PC-3 (cell line): ENCODE results near the gene RFX7. TPM values are rescaled to one million over a fixed set of nuclear protein-coding genes. Genes with fewer than 3 reads are reported as not detected.

Experiments
- ATAC-seq: fragments of 200-7000 bp; cut with Tn5 transposase; 2 replicates; pipeline ENCODE4 v1.9.1; 2020; ENCODE audit warnings: mild to moderate bottlenecking, moderate library complexity
- BruUV-seq: library from RNA; stranded (reverse); fragments of 400-500 nt; replicated peaks from 2 replicates; lab custom pipeline; 2021; lab: Mats Ljungman, UMichigan
- CTCF ChIA-PET: fragments of 300-600 bp; sonication (Branson Sonifier 250); formaldehyde crosslinking; loops from one replicate; lab custom pipeline; 2022; ENCODE audit warnings: antibody characterized with exemption; lab: Charles Lee
- POLR2A ChIA-PET: fragments of 300-600 bp; sonication (Branson Sonifier 250); formaldehyde crosslinking; loops from one replicate; lab custom pipeline; 2022; ENCODE audit warnings: antibody characterized with exemption; ENCODE audit not compliant: unreplicated experiment; lab: Charles Lee
- DNase-seq: peaks from one replicate; pipeline ENCODE4 v3.0.0-alpha.2; 2015
- H2AFZ ChIP-seq: fragments of 300-600 bp; sonication (generic); 2 replicates; pipeline ENCODE4 v1.6.0; 2016; ENCODE audit warnings: antibody characterized with exemption, low read length
- H3F3A ChIP-seq: fragments of 300-600 bp; sonication (generic); one replicate; pipeline ENCODE4 v1.6.0; 2017; ENCODE audit warnings: antibody characterized with exemption, low read length, control low read depth, mild to moderate bottlenecking; ENCODE audit not compliant: unreplicated experiment
- H3K27ac ChIP-seq: fragments of 300-600 bp; sonication (generic); 2 replicates; pipeline ENCODE4 v1.5.1; 2016; ENCODE audit warnings: mild to moderate bottlenecking, low read length
- H3K27me3 ChIP-seq: fragments of 300-600 bp; sonication (generic); 2 replicates; pipeline ENCODE4 v1.6.1; 2016; ENCODE audit warnings: low read length, mixed read lengths
- H3K36me3 ChIP-seq: fragments of 300-600 bp; sonication (generic); 2 replicates; pipeline ENCODE4 v1.6.1; 2016; ENCODE audit warnings: low read depth, mixed run types, low read length, mixed read lengths
- H3K4me1 ChIP-seq: fragments of 300-600 bp; sonication (generic); 2 replicates; pipeline ENCODE4 v1.5.1; 2016; ENCODE audit warnings: low read length; ENCODE audit not compliant: insufficient read depth
- H3K4me2 ChIP-seq: fragments of 300-600 bp; sonication (generic); 2 replicates; pipeline ENCODE4 v1.6.0; 2016; ENCODE audit warnings: low read length
- H3K4me3 ChIP-seq: fragments of 300-600 bp; sonication (generic); 2 replicates; pipeline ENCODE4 v1.5.1; 2016; ENCODE audit warnings: mild to moderate bottlenecking, low read length, mixed read lengths
- H3K79me2 ChIP-seq: fragments of 300-600 bp; sonication (generic); 2 replicates; pipeline ENCODE4 v1.6.1; 2017; ENCODE audit warnings: low read length, mixed read lengths
- H3K9ac ChIP-seq: fragments of 300-600 bp; sonication (generic); 2 replicates; pipeline ENCODE4 v1.6.0; 2016; ENCODE audit warnings: mild to moderate bottlenecking, low read length
- H3K9me2 ChIP-seq: fragments of 300-600 bp; sonication (generic); replicated peaks from 2 replicates; pipeline ENCODE4 v1.6.1; 2016; ENCODE audit warnings: mixed run types, low read length, mixed read lengths
- H3K9me3 ChIP-seq: fragments of 300-600 bp; sonication (generic); 2 replicates; pipeline ENCODE4 v1.6.1; 2016; ENCODE audit warnings: low read length, mixed read lengths
- H4K20me1 ChIP-seq: fragments of 300-600 bp; sonication (generic); 2 replicates; pipeline ENCODE4 v1.6.1; 2016; ENCODE audit warnings: low read length, mixed read lengths
- CTCF ChIP-seq: fragments of 300-600 bp; sonication (generic); conservative IDR thresholded peaks from 2 replicates; pipeline ENCODE4 v1.5.1; 2017; ENCODE audit warnings: antibody characterized with exemption, low read depth, mild to moderate bottlenecking, low read length
- EZH2 ChIP-seq: fragments of 300-600 bp; sonication (generic); IDR thresholded peaks from one replicate; pipeline ENCODE4 v1.6.1; 2017; ENCODE audit warnings: antibody characterized with exemption, mild to moderate bottlenecking, low read length; ENCODE audit not compliant: unreplicated experiment
- EZH2phosphoT487 ChIP-seq: fragments of 300-600 bp; sonication (generic); IDR thresholded peaks from 2 replicates; pipeline ENCODE4 v1.6.1; 2018; ENCODE audit warnings: mild to moderate bottlenecking, antibody characterized with exemption, low read length, borderline replicate concordance
- intact Hi-C: fragments of 100-400 bp; cut with micrococcal nuclease; formaldehyde crosslinking; loops from 2 replicates; pipeline ENCODE4 v1.9.0; 2023
- total RNA-seq: library from RNA; depleted of rRNA; stranded (reverse); fragments of >200 nt; gene quantifications from 2 replicates; pipeline ENCODE4 v1.2.3, GENCODE V29; 2014

RFX7 gene
- total RNA-seq, 1 experiment from 2014 or later: 2.8 TPM

DNA sequence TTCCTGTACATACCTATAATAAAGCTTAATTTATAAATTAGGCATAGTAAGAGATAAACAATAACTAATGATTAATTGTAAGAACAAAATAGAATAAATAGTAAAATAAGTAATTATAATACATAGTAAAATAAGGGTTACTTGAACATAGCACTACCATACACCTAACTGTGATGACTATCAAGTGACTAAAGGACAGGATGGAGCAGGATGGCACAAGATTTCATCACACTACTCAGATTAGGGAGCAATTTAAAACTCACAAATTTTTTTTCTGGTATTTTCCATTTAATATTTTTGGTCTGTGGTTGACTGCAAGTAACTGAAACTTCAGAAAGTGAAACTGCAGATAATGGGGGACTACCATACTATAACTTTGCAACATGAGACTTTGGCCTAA lies 14.8 kb downstream of the RFX7 start:
- Histone ChIP-seq H4K20me1 (no peaks in the 10 kb centered on the region), H3K9ac (no peak overlapping the region), H3K79me2 (no peaks in the 10 kb centered on the region), H3K27me3 (no peaks in the 10 kb centered on the region), H3K4me1 (no peaks in the 10 kb centered on the region), H3K9me3 (no peaks in the 10 kb centered on the region), H2AFZ (no peak overlapping the region), H3K36me3 (peaks cover 19% of the 10 kb centered on the region), H3K4me2 (no peak overlapping the region), H3K9me2 (no peaks in the 10 kb centered on the region), H3K4me3 (no peak overlapping the region), H3K27ac (no peak overlapping the region), H3F3A (no peaks in the 10 kb centered on the region)
- ChIA-PET POLR2A (no interaction called here), CTCF (no interaction called here)
- intact Hi-C loops: no loop called here
- ATAC-seq: no peak
- no TSS peak for BruUV-seq
- TF ChIP-seq EZH2phosphoT487 (no peak), EZH2 (no peak), CTCF (no peak)
- DNase-seq: no peak

DNA sequence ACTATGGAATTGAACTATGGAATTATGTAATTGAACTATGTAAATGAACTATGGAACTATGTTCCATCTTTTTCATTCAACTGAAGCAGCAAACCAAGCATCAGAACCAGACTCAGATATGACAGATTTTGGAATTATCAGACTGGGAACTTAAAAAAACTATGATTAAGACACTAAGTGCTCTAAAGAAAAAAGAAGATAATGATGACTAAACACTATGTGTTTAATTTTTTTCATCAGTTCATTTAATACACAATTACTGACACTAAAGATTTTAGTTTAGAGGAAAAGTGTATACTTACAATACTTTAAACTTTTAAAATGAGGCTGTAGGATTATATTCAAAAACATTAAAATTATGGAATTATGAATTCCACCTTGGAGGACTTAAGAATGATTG lies 15.3 kb downstream of the RFX7 start:
- H3K79me2 ChIP-seq: no peaks in the 10 kb centered on the region
- TF ChIP-seq CTCF: no peak
- TF ChIP-seq EZH2phosphoT487: no peak
- TF ChIP-seq EZH2: no peak
- H3F3A ChIP-seq: no peaks in the 10 kb centered on the region
- H4K20me1 ChIP-seq: no peaks in the 10 kb centered on the region
- POLR2A ChIA-PET: no interaction called here
- H3K27me3 ChIP-seq: no peaks in the 10 kb centered on the region
- no TSS peak for BruUV-seq
- H3K9me2 ChIP-seq: no peaks in the 10 kb centered on the region
- H2AFZ ChIP-seq: no peak overlapping the region
- no peaks in the 10 kb centered on the region for H3K9me3 ChIP-seq
- H3K4me2 ChIP-seq: no peak overlapping the region
- no peak overlapping the region for H3K9ac ChIP-seq
- CTCF ChIA-PET: no interaction called here
- H3K4me1 ChIP-seq: no peaks in the 10 kb centered on the region
- H3K27ac ChIP-seq: no peak overlapping the region
- peaks cover 16% of the 10 kb centered on the region for H3K36me3 ChIP-seq
- no peak for DNase-seq
- ATAC-seq: no peak
- intact Hi-C loops: no loop called here
- H3K4me3 ChIP-seq: no peak overlapping the region

GRCh38 chr15:56227780-56228179 lies 15.9 kb downstream of the RFX7 start:
- Histone ChIP-seq H3K27me3 (no peaks in the 10 kb centered on the region), H3K9me3 (no peaks in the 10 kb centered on the region), H3K4me1 (no peaks in the 10 kb centered on the region), H3K4me3 (no peak overlapping the region), H3F3A (no peaks in the 10 kb centered on the region), H3K4me2 (no peak overlapping the region), H3K9ac (no peak overlapping the region), H3K79me2 (no peaks in the 10 kb centered on the region), H3K9me2 (no peaks in the 10 kb centered on the region), H2AFZ (no peak overlapping the region), H3K27ac (no peak overlapping the region), H4K20me1 (no peaks in the 10 kb centered on the region), H3K36me3 (peaks cover 14% of the 10 kb centered on the region)
- DNase-seq (no peak), ATAC-seq (no peak)
- BruUV-seq: no TSS peak
- POLR2A ChIA-PET: no interaction called here
- CTCF ChIA-PET: no interaction called here
- TF ChIP-seq EZH2phosphoT487 (no peak), EZH2 (no peak), CTCF (no peak)
- intact Hi-C loops: no loop called here
